SH-SY5Y (cell line): Measurements from ENCODE around the gene TRMT61A.

ENCODE experiments used
- GATA2 ChIP-seq: IDR thresholded peaks from 2 replicates; pipeline ENCODE4 v1.6.1; 2011; ENCODE audit warnings: mild to moderate bottlenecking, low read depth, low read length
- GATA3 ChIP-seq: IDR thresholded peaks from 2 replicates; pipeline ENCODE4 v1.6.1; 2011; ENCODE audit warnings: low read depth, mild to moderate bottlenecking, low read length, moderate library complexity

GRCh38 chr14:103483600-103483999 lies 45.4 kb upstream of the TRMT61A start:
- TF ChIP-seq GATA2 (no peak), GATA3 (no peak)
